OCI-LY7 (cell line): ENCODE results near the gene ALDOA. TPM values are rescaled to one million over a fixed set of nuclear protein-coding genes. Genes with fewer than 3 reads are reported as not detected.
A peak's percentile ranks its signal among the peaks of the same experiment; 100 is the strongest.
"Not testable (repeated sequence)": the region's sequence is repeated elsewhere in the genome, so short reads cannot be mapped to it uniquely, and the experiment has no call there.

ENCODE experiments used
- BruUV-seq: library from RNA; stranded (reverse); fragments of 400-500 nt; replicated peaks from 2 replicates; lab custom pipeline; 2021; lab: Mats Ljungman, UMichigan
- CTCF ChIA-PET: fragments of 300-600 bp; sonication (Branson Sonifier 250); formaldehyde crosslinking; loops from one replicate; lab custom pipeline; 2022; ENCODE audit warnings: antibody characterized with exemption; ENCODE audit not compliant: unreplicated experiment; lab: Charles Lee
- POLR2A ChIA-PET: fragments of 300-600 bp; sonication (Branson Sonifier 250); formaldehyde crosslinking; loops from one replicate; lab custom pipeline; 2022; ENCODE audit warnings: antibody characterized with exemption; lab: Charles Lee
- DNase-seq: peaks from one replicate; pipeline ENCODE4 v3.0.0-alpha.2; 2015; ENCODE audit warnings: low spot score
- H2AFZ ChIP-seq: fragments of 200-600 bp; sonication (generic), shearing (Covaris generic); 2 replicates; pipeline ENCODE4 v1.6.1; 2014; ENCODE audit warnings: mild to moderate bottlenecking, antibody characterized with exemption, low read length, moderate library complexity
- H3K27ac ChIP-seq: fragments of 200-600 bp; sonication (generic); 2 replicates; pipeline ENCODE4 v1.5.1; 2014; ENCODE audit warnings: mixed run types, low read depth, mild to moderate bottlenecking, moderate library complexity, low read length, inconsistent platforms; ENCODE audit not compliant: poor library complexity, severe bottlenecking
- H3K36me3 ChIP-seq: fragments of 200-600 bp; sonication (generic); 2 replicates; pipeline ENCODE4 v1.6.1; 2014; ENCODE audit warnings: mild to moderate bottlenecking, antibody characterized with exemption, low read length, moderate library complexity, mixed read lengths; ENCODE audit not compliant: insufficient read depth
- H3K4me1 ChIP-seq: fragments of 200-600 bp; sonication (generic); 2 replicates; pipeline ENCODE4 v1.5.1; 2014; ENCODE audit warnings: mild to moderate bottlenecking, low read length; ENCODE audit not compliant: insufficient read depth, poor library complexity, severe bottlenecking
- H3K4me2 ChIP-seq: fragments of 200-600 bp; sonication (generic); 2 replicates; pipeline ENCODE4 v1.6.1; 2014; ENCODE audit warnings: mild to moderate bottlenecking, low read length
- H3K4me3 ChIP-seq: fragments of 200-600 bp; sonication (generic); 2 replicates; pipeline ENCODE4 v1.5.1; 2014; ENCODE audit warnings: mild to moderate bottlenecking, low read depth, low read length; ENCODE audit not compliant: poor library complexity, severe bottlenecking
- H3K79me2 ChIP-seq: fragments of 200-600 bp; sonication (generic); 2 replicates; pipeline ENCODE4 v1.6.1; 2016; ENCODE audit warnings: low read depth, mild to moderate bottlenecking, low read length, moderate library complexity, mixed read lengths; ENCODE audit not compliant: insufficient read depth
- H3K9me2 ChIP-seq: fragments of 200-600 bp; sonication (generic); 2 replicates; pipeline ENCODE4 v1.6.1; 2016; ENCODE audit warnings: mild to moderate bottlenecking, low read length, mixed read lengths; ENCODE audit not compliant: insufficient read depth
- H3K9me3 ChIP-seq: fragments of 200-600 bp; sonication (generic); 2 replicates; pipeline ENCODE4 v1.6.1; 2014; ENCODE audit warnings: mild to moderate bottlenecking, mixed run types, low read length, mixed read lengths
- H4K20me1 ChIP-seq: fragments of 200-600 bp; sonication (generic); 2 replicates; pipeline ENCODE4 v1.6.1; 2014; ENCODE audit warnings: mild to moderate bottlenecking, antibody characterized with exemption, low read length, moderate library complexity, mixed read lengths; ENCODE audit not compliant: insufficient read depth
- CTCF ChIP-seq: fragments of 200-600 bp; sonication (generic); conservative IDR thresholded peaks from 2 replicates; pipeline ENCODE4 v1.5.1; 2014; ENCODE audit warnings: mild to moderate bottlenecking, antibody characterized with exemption, low read length, moderate library complexity, mixed read lengths
- EZH2phosphoT487 ChIP-seq: fragments of 200-600 bp; sonication (generic); IDR thresholded peaks from 2 replicates; pipeline ENCODE4 v1.6.1; 2018; ENCODE audit warnings: low read depth, borderline replicate concordance, mild to moderate bottlenecking, mixed run types, antibody characterized with exemption, low read length, moderate library complexity, mixed read lengths
- intact Hi-C: fragments of 100-400 bp; cut with micrococcal nuclease; formaldehyde crosslinking; loops from one replicate; pipeline ENCODE4 v1.10.0; 2022; ENCODE audit not compliant: unreplicated experiment
- total RNA-seq, 2 experiments: library from RNA; depleted of rRNA in 1 of 2; stranded (reverse); fragments of >200 nt in 1 of 2; shearing (Covaris generic) in 1 of 2; gene quantifications; 2 replicates each; pipeline ENCODE4 v1.2.3, GENCODE V29; 2014 to 2022

ALDOA gene
- total RNA-seq, 2 experiments from 2014 or later, result 809 to 1,029 TPM

GRCh38 chr16:30113031-30113710 lies 47.6 kb downstream of the ALDOA start, which contains the start of gene GDPD3:
Gene GDPD3, minus strand, starts transcription at chr16:30113537. Its CDS starts 59 bp downstream, at chr16:30113478.
- no peaks in the 10 kb centered on the region for H3K9me2 ChIP-seq
- H3K27ac ChIP-seq, result no peak within 1 kb of the TSS
- no TSS peak for BruUV-seq
- ChIA-PET CTCF (interaction anchor here (0.7 kb wide), 1 partner anchor 11 kb away, joined by 3 read pairs; no protein-coding TSS in a partner anchor), POLR2A (no interaction called here)
- no peak for DNase-seq
- intact Hi-C loops, result no loop called here
- no peak within 1 kb of the TSS for H3K4me3 ChIP-seq
- H4K20me1 ChIP-seq, result no peaks in the 10 kb centered on the region
- no peaks in the 10 kb centered on the region for H3K9me3 ChIP-seq
- H3K36me3 ChIP-seq, result no peaks in the 10 kb centered on the region
- H2AFZ ChIP-seq, result no peak within 1 kb of the TSS
- no peaks in the 10 kb centered on the region for H3K79me2 ChIP-seq
- H3K4me1 ChIP-seq, result peaks cover 15% of the 10 kb centered on the region
- H3K4me2 ChIP-seq, result no peak within 1 kb of the TSS
- TF ChIP-seq EZH2phosphoT487 (no peak), CTCF (no peak; the same call in 1 of the 2 replicates)

DNA sequence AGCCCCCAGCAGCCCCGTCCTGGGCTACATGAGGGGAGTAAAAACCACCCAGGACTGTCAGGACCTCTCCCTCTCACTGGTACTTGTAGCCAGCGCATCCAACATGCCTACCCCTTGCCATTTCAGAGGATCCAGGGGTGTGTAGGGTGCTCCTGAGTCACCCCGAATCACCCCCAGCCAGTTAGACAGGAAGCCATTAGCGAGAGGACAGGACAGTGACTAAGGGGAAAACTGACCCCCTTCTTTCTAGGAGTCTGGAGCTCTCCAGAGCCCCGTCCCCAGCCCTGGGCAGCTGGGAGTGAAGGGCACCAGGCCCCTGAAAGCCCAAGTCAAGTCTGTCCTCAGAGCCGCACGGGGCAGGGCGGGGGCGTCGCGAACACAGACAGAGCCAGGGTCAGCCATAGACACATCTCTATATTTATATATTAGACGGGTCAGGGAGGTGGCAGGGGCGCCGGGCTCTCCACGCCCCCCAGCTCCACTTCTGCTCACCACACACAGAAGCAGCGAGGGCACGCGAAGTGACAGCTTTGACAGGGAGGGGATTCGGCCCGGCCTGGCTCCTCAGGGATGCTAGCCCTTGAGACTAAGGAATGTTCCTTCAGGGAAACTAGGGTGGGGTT lies 48.3 kb downstream of the ALDOA start:
- TF ChIP-seq EZH2phosphoT487 (no peak), CTCF (no peak)
- Histone ChIP-seq H3K4me1 (peaks cover 15% of the 10 kb centered on the region), H4K20me1 (no peaks in the 10 kb centered on the region), H3K4me3 (no peak overlapping the region), H3K27ac (no peak overlapping the region), H3K4me2 (no peak overlapping the region), H3K36me3 (no peaks in the 10 kb centered on the region), H3K9me3 (no peaks in the 10 kb centered on the region), H3K79me2 (no peaks in the 10 kb centered on the region), H2AFZ (no peak overlapping the region), H3K9me2 (no peaks in the 10 kb centered on the region)
- DNase-seq, result no peak
- CTCF ChIA-PET, result interaction anchor here (0.7 kb wide), 1 partner anchor 11 kb away, joined by 3 read pairs; no protein-coding TSS in a partner anchor
- intact Hi-C loops, result no loop called here
- POLR2A ChIA-PET, result no interaction called here
- no TSS peak for BruUV-seq

DNA sequence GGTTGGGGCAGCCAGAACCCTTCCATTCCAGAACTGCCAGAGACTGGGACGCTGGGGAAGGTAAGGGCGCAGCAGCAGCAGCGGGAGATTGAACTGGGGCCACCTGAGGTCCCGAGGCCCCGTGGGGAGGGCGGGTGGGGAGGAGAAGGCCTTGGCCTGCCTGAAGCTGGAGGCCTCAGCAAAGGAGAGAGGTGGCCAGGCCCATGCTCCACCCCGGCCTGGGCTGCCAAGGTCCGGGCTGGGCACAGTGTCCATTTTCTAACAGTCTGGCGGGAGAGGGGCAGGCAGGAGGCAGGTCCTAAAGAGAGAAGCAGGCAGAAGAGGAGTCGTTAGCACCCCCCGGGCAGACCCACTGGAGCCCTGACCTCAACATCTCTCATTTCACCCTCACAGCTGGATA lies 48.9 kb downstream of the ALDOA start:
- Histone ChIP-seq H3K4me2 (no peak overlapping the region), H3K36me3 (no peaks in the 10 kb centered on the region), H2AFZ (no peak overlapping the region), H3K79me2 (no peaks in the 10 kb centered on the region), H3K4me3 (no peak overlapping the region), H4K20me1 (no peaks in the 10 kb centered on the region), H3K9me3 (no peaks in the 10 kb centered on the region), H3K4me1 (peaks cover 15% of the 10 kb centered on the region), H3K27ac (no peak overlapping the region), H3K9me2 (no peaks in the 10 kb centered on the region)
- intact Hi-C loops, result no loop called here
- CTCF ChIA-PET, result no interaction called here
- TF ChIP-seq EZH2phosphoT487 (no peak), CTCF (no peak)
- POLR2A ChIA-PET, result interaction anchor here (1.1 kb wide), 2 partner anchors 9 to 22 kb away, joined by 3 to 5 read pairs; partner anchors contain the start of gene MAPK3
- no TSS peak for BruUV-seq
- no peak for DNase-seq

- H4K20me1 ChIP-seq, H3K36me3 ChIP-seq, H3K9me3 ChIP-seq, H3K27ac ChIP-seq, H3K9me2 ChIP-seq, BruUV-seq, intact Hi-C loops, H3K79me2 ChIP-seq, DNase-seq, CTCF ChIA-PET, H3K4me3 ChIP-seq, H2AFZ ChIP-seq: not testable (repeated sequence)
- POLR2A ChIA-PET, result interaction anchor here (0.9 to 1.1 kb wide), 3 partner anchors 8 to 22 kb away, joined by 3 to 5 read pairs (median 3); partner anchors contain the start of gene MAPK3
- peaks cover 15% of the 10 kb centered on the region for H3K4me1 ChIP-seq
- H3K4me2 ChIP-seq, result 0 out of 2 replicates have a peak overlapping the region, but pooled peaks have one; percentile 2
These were observed 49.3 kb downstream of the ALDOA start for GRCh38 chr16:30114833-30115232.
